Hematopoietic multipotent progenitor cell treated with erythropoietin and hydrocortisone succinate and interleukin-3 and kit ligand, for 8 days (in vitro differentiated cells): ENCODE measurements around the gene COG8.
"Not testable (repeated sequence)": the region's sequence is repeated elsewhere in the genome, so short reads cannot be mapped to it uniquely, and the experiment has no call there.

Experiments used
- DNase-seq: peaks from one replicate; pipeline ENCODE4 v3.0.0-alpha.2; 2015

COG8 gene, protein sequence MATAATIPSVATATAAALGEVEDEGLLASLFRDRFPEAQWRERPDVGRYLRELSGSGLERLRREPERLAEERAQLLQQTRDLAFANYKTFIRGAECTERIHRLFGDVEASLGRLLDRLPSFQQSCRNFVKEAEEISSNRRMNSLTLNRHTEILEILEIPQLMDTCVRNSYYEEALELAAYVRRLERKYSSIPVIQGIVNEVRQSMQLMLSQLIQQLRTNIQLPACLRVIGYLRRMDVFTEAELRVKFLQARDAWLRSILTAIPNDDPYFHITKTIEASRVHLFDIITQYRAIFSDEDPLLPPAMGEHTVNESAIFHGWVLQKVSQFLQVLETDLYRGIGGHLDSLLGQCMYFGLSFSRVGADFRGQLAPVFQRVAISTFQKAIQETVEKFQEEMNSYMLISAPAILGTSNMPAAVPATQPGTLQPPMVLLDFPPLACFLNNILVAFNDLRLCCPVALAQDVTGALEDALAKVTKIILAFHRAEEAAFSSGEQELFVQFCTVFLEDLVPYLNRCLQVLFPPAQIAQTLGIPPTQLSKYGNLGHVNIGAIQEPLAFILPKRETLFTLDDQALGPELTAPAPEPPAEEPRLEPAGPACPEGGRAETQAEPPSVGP

DNA sequence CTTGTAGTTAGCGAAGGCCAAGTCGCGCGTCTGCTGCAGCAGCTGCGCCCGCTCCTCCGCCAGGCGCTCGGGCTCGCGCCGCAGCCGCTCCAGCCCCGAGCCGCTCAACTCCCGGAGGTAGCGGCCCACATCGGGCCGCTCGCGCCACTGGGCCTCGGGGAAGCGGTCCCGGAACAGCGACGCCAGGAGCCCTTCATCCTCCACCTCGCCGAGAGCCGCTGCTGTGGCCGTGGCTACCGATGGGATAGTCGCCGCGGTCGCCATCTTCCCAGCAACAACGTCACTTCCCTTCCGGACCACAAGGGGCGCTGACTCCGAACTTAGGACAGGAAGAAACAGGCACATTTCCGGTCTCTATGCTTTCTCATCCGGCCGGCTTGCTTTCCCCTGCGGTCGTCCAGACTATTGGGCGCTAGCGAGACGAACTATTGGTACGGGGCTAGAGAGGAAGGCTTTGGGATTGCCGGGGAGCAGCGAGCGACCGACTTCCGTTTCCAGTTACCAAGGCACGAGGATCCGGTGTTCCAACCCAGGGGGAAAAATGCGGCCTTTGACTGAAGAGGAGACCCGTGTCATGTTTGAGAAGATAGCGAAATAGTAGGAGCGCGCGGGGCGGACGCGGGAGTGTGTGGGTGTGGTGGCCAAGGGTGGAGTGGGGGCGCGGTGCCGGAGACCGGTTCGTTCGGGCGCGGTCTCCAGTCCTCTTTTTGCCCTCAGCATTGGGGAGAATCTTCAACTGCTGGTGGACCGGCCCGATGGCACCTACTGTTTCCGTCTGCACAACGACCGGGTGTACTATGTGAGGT lies at the start of gene COG8, which contains the start of gene NIP7:
Gene COG8, minus strand, starts transcription at position 276 of the 806 bp plus-strand sequence. Its CDS starts 12 bp downstream, at position 264.
Gene NIP7, plus strand, starts transcription at position 484 of the 806 bp plus-strand sequence. Its CDS starts 58 bp downstream, at position 542.
- peak; percentile 99 for DNase-seq

DNA sequence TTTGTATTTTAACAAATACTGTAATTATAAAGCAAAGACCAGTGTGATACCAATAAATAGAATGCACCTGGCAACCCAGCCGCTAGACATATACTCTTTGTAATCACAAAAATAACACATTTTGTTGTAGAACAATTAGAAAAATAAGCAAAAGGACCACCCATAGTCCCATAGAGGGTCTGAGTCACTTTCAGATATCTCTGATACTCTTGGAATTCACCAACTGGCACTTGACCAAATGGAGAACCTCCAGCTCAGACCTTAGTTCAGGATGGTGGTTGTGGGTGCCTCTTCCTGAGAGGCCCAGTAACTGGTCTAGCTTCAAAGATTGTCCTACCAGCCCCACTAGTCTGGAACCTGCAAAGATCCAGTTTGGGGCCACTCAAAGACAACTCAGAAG lies 47.2 kb upstream of the COG8 start:
- no peak for DNase-seq

DNA sequence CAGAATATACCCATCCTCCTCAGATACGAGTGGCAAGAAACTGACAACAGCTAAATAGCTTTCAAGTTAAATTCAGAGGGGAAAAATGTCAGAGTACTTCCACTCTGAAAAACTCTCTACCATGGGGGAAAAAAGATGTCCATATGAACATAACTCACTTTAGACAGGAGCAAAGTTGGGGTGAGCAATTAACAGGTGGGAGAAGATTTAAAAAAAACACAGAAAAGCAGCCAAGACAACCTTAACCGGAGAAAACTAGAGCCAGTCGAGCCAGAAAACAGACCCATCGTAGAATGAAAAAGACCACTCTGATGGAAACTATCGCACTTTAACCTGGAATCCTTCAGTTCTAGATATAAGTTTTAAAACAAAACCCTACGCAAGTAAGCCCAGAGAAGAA lies 45.6 kb upstream of the COG8 start:
- DNase-seq: no peak

DNA sequence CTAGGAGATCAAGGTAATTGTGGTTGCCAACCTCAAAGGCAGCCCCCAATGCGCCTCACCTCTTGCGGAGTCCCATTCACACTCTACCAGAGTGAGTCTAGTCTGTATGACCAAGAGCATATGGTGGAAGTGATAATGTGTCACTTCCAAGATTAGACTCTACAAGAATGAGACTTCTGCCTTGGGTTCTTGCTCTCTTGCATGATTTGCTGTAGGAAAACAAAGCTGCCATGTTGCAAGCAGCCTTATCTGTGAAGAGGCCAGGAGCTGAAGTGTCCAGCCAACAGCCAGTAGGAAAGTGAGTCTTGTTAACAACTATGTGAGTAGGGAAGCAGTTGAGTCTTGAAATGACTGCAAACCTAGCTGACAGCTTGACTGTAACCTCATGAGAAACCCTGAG lies 43.1 kb upstream of the COG8 start:
- DNase-seq: peak; percentile 68

DNA sequence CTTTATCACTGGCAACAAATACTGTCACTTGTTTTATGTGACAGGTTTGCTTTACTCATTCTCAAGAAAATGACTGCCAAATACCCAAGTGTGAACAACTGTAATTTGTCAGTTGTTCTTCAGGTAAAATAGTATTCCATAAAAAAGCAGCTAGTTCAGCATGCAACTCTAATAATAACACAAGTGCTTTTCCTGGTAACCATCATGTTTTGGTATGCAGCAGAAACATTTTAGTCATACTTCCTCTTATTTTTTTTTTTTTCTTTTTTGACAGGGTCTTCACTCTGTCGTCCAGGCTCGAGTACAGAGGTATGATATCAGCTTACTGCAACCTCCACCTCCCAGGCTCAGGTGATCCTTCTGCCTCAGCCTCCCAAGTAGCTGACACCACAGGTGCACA lies 41.9 kb upstream of the COG8 start:
- no peak for DNase-seq

DNA sequence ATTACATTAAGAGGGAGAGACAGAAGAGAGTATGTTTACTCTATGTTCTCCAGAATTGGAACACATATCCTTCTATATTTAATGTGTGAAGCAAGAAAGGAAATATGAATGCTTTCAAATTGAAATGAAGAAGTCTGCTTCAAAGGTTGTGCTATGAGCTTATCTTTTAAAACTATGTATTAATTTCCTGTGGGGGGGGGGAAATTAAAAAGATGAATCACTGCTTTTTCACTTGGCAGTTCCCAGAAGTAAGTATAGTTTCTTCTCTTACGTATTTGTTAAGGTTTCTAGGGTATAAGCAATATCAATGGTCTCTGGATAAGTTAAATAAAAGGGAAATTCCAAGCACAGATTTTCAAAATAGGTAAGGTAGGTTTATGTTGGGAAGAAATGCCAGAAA lies 39.4 kb upstream of the COG8 start:
- DNase-seq: no peak

DNA sequence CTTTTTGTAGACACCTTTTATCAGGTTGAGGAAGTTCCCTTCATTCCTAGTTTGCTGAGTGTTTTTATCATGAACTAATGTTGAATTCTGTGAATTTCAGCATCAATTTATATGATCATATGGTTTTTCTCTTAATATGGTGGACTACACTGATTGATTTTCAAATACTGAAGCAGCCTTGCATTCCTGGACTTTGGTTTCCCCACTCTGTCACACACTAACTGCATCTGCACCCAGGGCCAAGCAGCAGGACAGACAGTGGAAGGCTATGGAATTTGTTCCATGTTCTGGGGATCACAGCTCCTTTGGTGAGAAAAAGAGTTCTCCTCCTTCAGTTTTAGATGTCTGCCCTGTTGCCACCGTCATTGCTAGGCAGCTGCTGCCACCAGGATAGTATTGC lies 38.7 kb upstream of the COG8 start:
- DNase-seq: no peak

DNA sequence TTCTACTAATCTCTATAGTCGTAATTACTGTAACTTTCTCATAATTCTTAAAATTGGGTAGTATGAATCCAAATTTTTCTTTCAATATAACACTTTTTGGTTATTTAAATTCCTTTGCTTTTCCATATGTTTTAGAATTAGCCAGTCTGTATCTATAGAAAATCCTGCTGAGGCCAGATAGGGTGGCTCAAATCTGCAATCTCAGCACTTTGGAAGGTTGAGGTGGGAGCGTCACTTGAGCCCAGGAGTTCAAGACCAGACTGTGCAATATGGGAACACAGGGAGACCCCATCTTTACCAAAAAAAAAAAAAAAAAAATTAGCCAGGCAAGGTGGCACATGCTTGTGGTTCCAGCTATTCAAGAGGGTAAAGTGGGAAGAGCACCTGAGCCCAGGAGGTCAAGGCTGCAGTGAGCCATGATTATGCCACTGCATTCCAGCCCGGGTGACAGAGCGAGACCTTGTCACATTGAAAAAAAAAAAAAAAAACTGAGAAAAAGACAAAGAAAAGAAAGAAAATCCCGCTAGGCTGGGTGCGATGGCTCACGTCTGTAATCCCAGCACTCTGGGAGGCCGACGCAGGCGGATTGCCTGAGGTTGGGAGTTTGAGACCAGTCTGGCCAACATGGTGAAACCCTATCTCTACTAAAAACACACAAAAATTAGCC lies 37.2 kb upstream of the COG8 start:
- no peak for DNase-seq

DNA sequence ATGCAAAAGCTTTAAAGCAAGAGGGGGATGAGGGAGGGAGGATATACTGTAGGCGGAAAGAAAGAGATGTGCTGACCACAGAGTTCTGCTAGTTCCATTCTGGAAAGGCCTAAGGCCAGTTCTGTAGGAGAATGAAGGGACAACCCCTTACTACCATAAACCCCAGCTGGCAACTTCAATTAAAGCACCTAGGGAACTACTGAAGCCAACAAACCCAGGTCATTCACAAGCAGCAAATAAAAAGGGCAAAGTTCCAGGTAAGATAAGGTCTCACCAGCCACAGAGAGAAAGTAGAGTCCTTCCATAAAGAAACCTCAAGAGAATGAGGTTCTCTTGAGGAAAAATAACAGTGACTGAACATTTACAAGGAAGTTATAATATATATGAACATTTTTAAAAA lies 33.7 kb upstream of the COG8 start:
- no peak for DNase-seq

DNA sequence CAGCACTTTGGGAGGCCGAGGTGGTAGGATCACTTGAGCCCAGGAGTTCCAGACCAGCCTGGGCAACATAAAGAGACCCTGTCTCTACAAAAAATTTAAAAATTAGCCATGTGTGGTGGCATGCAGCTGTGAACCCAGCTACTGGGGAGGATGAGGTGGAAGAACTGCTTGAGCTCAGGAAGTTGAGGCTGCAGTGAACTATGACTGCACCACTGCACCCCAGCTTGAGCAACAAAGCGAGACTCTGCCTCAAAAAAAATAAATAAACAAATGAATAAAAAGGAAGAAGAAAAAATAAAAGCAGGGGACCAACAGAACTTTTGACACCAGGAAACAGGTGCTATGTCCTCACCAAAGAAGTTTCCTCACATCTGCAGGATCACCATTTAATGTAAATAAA lies 32.2 kb upstream of the COG8 start:
- no peak for DNase-seq

DNA sequence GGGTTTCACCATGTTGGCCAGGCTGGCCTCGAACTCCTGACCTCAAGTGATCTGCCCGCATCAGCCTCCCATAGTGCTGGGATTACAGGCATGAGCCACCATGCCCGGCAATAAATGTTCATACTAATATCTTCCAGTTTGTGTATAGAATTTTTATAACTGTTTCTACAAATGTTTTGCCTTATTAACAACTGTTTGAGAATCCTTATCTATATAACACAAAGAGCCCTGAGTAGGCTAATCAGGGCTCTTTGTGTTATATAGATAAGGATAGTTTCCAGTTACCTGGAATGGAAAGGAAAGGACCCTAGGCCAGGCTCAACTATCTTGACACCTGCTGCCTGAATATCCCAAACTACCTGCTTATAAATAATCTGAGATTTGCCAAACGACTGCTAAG lies 29.5 kb upstream of the COG8 start:
- DNase-seq: peak; percentile 55

DNA sequence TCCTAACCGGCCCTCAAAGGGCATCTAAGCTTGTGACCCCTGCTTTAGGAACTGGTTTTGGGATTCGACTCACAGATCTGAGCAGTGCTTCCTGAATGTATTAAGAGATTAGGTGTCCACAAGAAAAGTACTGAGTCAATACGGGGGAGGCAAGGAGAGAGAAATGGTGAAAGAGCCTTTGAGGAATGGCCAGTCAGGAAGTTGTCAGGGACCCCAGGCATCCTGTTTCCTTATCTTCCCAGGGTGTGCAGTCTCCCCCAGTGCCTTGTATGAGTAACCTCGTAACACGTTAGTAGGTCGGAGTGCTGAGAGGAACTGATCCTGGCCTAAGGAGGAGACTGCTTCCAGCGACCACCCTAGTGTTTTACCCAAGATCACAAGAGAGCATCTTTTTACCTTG lies 28.6 kb upstream of the COG8 start:
- no peak for DNase-seq

DNA sequence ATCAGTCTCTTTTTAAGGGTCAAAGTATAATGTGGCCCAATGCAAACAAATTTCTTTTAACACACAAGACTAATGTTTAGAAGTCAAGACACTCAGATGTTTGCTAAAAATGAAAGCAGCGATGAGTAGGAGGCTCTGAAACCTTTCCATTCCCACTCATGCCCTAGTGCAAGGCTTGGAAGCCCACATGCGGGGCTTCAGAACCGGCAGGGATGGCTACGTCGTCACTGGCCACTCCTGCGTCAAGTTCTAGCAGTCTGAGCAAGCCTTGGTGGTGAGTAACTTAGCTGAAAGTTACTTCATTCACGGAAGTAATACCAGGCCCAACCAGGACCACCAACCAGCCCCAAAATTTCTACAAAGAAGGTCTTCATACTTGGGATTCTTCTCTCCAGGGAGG lies 27.1 kb upstream of the COG8 start:
- DNase-seq: no peak

DNA sequence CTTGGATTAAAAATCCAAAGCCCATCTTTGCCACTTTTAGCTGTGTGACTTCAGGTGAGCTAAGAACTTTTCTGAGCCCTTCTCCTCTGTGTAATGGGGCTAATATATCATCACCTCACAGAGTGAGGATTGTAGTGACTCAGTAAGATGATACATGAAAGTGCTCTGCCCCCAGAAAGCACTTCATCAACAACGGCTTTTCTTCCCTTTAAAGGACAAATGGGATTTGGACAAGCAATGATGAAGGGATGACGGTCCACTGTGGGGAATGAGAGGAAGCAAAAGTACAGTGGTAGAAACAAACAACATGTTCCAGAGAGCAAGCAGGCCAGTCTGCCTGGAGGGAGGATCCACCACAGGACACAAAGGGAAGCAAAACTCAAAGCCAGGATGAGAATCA lies 26.5 kb upstream of the COG8 start:
- DNase-seq: no peak

DNA sequence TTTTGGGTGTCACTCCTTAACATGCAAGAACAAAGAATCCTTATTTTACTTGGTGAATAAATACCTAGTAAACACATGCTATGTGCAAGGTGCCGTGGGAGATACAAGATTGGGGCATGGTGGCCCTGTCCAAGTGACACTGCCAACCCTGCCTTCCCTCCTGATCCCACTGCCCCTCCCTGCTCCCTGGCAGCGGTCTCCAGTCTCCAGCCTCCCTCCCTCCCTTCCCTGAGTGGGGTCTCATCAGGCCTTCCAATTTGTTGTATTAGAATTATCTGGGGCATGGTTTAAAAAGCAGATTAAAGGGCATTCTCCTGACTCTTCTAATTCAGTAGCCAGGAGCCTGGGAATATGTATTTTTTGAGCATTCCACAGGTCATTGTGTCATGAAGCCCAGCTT lies 24.7 kb upstream of the COG8 start:
- DNase-seq: no peak

DNA sequence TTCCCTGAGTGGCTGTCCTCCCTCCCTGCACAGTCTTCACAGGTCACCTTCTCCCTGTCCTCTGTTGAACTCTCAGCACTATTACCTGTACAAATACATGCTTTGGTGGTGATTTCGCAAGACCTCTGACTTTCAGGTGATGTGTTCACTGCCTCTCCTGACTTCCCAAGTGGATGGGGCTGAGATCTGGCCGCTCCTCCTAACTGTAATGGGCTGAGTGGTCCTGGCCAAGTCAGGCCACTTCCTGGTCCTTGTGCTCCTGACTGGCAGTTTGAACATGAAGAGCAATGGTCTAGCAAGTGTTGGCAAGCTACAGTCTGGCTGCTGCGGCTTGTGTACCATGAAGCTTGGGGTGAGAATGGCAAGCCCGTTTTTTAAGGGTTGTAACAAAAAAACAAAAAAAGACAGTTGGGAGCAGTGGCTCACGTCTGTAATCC lies 23.9 kb upstream of the COG8 start:
- no peak for DNase-seq

DNA sequence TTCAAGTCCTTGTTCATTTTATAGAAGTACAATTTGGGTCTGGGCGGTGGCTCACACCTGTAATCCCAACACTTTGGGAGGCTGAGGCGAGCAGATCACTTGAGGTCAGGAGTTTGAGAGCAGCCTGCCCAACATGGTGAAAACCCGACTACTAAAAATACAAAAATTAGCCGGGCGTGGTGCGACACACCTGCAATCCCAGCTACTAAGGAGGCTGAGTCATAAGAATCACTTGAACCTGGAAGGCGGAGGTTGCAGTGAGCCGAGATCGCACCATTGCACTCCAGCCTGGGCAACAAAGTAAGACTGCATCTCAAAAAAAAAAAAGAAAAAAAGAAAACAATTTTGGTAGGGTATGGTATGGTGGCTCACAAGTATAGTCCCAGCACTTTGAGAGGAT lies 20.7 kb upstream of the COG8 start:
- not testable (repeated sequence) for DNase-seq

DNA sequence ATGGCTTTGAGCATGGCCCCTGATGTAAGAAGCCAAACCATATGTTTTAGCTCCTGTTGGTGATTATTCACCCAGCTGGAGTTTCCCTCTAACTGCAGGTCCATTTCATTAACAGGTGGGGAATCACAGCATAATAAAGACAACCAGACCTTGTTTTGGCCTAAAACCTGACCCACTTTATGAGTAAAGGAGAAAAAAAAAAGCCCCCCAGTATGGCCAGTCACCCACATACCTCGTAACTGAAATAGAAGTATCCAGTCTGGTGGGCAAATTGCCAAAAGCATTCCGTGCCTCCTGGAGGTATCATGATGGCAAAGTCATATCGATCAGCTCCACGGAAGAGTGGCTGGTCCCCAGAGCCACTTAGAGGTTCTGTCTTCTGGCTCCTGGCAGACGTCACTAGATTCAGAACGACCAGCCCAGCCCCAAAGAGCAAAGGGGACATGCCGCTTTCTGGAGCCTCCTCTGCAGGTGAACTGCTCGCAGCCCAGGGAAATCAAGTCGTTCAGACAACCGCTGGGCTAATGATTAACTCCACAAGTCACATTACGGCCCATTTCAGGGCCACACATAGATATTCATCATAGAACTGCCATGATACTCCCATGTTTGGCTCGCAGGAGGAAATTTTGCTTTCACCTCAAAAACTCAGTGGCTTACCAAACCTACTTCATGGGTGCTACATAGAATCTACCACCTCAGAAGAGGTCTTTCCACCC lies 12.1 kb upstream of the COG8 start, which contains the start of gene TMED6:
Gene TMED6, minus strand, starts transcription at position 478 of the 719 bp plus-strand sequence. Its CDS starts 33 bp downstream, at position 445.
- DNase-seq: no peak

DNA sequence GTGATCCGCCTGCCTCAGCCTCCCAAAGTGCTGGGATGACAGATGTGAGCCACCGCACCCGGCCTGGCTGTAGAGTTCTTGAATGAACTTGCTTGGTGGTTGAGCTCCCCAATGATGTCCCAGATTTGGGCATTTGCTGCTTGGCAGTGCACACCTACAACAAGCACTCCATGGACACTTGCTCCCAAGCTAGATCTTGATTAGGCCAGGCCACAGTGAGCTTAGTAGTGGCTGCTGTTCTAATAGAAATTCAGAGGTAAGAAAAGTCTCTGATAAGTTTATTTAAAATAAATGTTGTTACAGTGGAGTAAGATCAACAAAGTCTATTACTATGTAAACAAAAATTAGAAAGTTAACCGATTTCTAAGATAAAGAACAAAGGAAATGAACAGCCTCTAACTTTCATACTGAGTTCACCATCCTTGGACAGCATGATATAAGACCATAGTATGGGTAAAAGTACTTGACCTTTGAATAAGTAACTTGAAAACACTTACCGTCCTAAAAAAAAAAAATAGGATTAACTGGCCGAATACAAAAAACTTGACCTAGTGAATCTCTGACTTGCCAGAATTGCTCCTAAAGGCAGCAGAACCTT lies 11.3 kb upstream of the COG8 start:
- no peak for DNase-seq

DNA sequence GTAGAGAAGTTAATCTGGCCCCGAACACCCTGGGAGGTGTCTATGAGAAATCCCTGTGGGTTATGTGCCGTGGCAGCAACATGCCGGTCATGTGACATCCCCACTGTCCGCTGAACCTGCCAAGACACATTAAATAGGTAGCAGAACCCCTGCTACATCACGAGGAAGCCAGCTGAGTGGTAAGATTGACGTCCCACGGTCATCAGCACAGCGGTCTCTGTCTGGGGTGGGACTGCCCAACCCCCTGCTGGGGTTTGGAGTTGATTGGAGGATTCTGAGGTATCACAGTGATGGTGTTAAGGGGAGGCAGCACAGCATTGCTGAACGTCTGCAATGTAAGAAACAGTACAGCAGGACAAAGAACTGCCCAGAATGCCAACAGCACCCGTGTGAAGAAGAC lies 10.2 kb upstream of the COG8 start:
- DNase-seq: no peak

DNA sequence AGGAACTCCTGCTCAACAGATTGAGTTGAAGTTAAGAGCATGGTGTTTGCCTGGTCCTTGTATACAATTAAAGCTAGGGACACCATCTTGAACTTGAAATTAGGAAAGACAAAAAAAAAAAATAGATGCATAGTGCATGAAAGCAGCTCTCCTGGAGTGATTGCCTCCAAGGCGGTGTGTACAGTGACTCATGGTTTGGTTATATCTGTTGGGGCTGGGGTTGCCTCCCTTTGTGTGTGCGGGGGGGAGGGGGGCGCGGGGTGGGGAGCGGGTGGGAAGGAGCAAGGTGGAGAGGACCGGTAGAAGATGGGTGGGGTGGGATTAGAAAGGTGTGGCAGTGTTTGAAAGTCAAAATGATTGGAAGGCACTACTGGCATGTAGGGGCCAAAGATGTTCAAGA lies 8.9 kb upstream of the COG8 start:
- peak; percentile 28 for DNase-seq

DNA sequence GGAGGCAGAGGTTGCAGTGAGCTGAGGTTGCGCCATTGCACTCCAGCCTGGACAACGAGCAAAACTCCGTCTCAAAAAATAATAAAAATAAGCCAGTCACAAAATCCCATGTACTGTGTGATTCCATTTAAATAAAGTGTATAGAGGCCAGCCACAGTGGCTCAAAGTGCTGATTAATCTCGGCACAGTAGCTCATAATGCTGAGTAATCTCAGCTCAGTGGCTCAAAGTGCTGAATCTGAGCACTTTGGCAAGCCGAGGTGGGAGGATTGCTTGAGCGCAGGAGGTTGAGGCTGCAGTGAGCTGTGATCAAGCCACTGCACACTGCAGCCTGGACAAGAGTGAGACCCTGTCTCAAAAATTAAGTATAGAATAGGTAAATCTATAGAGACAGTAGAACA lies 7.3 kb upstream of the COG8 start:
- DNase-seq: no peak
